VCaP (cell line): ENCODE data around the gene SLC35G4.

Experiments
- H3K27ac ChIP-seq: fragments of 450-650 bp; 2 replicates; pipeline ENCODE4 v1.5.1; 2017
- TF ChIP-seq, protein P1 (sequence below): fragments of 450-650 bp; conservative IDR thresholded peaks from 2 replicates; pipeline ENCODE4 v1.5.1; 2017; ENCODE audit warnings: mild to moderate bottlenecking, moderate library complexity

The SLC35G4 gene

GRCh38 chr18:11649839-11650238 lies 40.4 kb downstream of the SLC35G4 start:
- H3K27ac ChIP-seq, result no peak overlapping the region
- TF ChIP-seq, protein P1, sequence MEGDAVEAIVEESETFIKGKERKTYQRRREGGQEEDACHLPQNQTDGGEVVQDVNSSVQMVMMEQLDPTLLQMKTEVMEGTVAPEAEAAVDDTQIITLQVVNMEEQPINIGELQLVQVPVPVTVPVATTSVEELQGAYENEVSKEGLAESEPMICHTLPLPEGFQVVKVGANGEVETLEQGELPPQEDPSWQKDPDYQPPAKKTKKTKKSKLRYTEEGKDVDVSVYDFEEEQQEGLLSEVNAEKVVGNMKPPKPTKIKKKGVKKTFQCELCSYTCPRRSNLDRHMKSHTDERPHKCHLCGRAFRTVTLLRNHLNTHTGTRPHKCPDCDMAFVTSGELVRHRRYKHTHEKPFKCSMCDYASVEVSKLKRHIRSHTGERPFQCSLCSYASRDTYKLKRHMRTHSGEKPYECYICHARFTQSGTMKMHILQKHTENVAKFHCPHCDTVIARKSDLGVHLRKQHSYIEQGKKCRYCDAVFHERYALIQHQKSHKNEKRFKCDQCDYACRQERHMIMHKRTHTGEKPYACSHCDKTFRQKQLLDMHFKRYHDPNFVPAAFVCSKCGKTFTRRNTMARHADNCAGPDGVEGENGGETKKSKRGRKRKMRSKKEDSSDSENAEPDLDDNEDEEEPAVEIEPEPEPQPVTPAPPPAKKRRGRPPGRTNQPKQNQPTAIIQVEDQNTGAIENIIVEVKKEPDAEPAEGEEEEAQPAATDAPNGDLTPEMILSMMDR, result no peak

- H3K27ac ChIP-seq, result no peak overlapping the region
- TF ChIP-seq, protein P1, result no peak
These were observed 42.5 kb downstream of the SLC35G4 start for GRCh38 chr18:11651899-11652298.

- TF ChIP-seq, protein P1, result no peak
- H3K27ac ChIP-seq, result no peak overlapping the region
These were observed 44.1 kb downstream of the SLC35G4 start for GRCh38 chr18:11653521-11653920.

- TF ChIP-seq, protein P1, result peak; percentile 84
These were observed 45.6 kb downstream of the SLC35G4 start for GRCh38 chr18:11654736-11655605.

DNA sequence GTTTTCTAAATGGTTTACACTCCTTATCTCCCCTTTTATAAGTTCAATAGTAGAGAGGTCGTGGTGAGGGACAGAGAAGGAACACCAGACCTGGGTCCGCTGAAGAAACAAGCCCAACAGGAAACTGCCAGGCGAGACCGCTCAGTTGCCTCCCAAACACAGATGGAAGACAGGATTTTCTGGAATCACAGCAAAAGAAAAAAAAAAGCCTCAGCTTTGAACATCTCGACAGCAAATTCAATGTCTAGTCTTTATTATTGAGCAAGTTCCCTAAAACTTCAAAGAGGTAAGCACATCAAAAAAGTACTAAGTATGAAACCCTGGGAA lies 46.2 kb downstream of the SLC35G4 start:
- no peak overlapping the region for H3K27ac ChIP-seq
- TF ChIP-seq, protein P1, result peak; percentile 38

More at GRCh38 chr18:11654736-11655605, 45.6 kb downstream of the SLC35G4 start:
- H3K27ac ChIP-seq, result no peak overlapping the region

- no peak overlapping the region for H3K27ac ChIP-seq
- TF ChIP-seq, protein P1, result no peak
These were observed 47.8 kb downstream of the SLC35G4 start for GRCh38 chr18:11657152-11657551.

DNA sequence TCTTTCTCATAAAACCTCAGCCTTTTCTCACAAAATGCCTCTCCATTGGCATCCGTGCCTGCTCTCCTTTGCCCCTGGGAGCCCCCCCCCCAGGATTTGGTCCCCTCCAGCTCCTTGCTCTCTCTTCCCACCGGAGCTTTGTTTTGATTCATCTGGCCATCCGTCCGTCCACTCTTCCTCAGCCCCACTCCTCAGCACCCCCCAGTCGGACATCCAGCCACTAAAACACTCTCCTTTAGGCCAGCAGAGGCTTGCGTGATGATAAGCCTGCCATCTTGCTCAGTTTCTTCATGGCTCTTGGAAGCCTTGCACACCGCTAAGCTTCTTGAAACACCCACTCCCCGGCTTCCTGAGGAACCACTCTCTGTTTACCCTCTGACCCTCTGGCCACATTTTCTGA lies 48.2 kb downstream of the SLC35G4 start:
- no peak overlapping the region for H3K27ac ChIP-seq
- TF ChIP-seq, protein P1, result no peak
